LNCAP (cell line): Measurements from ENCODE around the gene PIK3IP1.

ENCODE experiments used
- CTCF ChIP-seq: fragments of 450-650 bp; IDR thresholded peaks from 2 replicates; pipeline ENCODE4 v1.5.1; 2017; ENCODE audit warnings: mild to moderate bottlenecking

Gene PIK3IP1

GRCh38 chr22:31302006-31302405, 9.7 kb upstream of the PIK3IP1 start:
- TF ChIP-seq CTCF, result no peak

- no peak for TF ChIP-seq CTCF
Observed at GRCh38 chr22:31300896-31301295, 8.6 kb upstream of the PIK3IP1 start.

GRCh38 chr22:31295831-31296657, 3.8 kb upstream of the PIK3IP1 start:
- TF ChIP-seq CTCF, result no peak

GRCh38 chr22:31295360-31295759, 3.1 kb upstream of the PIK3IP1 start:
- no peak for TF ChIP-seq CTCF

- no peak for TF ChIP-seq CTCF
Observed at GRCh38 chr22:31291481-31292235, 630 bp downstream of the PIK3IP1 start.

- no peak for TF ChIP-seq CTCF
Observed at GRCh38 chr22:31290494-31291471, 1.5 kb downstream of the PIK3IP1 start.

- TF ChIP-seq CTCF, result no peak
Observed at GRCh38 chr22:31289344-31289743, 2.9 kb downstream of the PIK3IP1 start.
